Measurements from ENCODE around the gene CHD6.

The CHD6 gene

DNA sequence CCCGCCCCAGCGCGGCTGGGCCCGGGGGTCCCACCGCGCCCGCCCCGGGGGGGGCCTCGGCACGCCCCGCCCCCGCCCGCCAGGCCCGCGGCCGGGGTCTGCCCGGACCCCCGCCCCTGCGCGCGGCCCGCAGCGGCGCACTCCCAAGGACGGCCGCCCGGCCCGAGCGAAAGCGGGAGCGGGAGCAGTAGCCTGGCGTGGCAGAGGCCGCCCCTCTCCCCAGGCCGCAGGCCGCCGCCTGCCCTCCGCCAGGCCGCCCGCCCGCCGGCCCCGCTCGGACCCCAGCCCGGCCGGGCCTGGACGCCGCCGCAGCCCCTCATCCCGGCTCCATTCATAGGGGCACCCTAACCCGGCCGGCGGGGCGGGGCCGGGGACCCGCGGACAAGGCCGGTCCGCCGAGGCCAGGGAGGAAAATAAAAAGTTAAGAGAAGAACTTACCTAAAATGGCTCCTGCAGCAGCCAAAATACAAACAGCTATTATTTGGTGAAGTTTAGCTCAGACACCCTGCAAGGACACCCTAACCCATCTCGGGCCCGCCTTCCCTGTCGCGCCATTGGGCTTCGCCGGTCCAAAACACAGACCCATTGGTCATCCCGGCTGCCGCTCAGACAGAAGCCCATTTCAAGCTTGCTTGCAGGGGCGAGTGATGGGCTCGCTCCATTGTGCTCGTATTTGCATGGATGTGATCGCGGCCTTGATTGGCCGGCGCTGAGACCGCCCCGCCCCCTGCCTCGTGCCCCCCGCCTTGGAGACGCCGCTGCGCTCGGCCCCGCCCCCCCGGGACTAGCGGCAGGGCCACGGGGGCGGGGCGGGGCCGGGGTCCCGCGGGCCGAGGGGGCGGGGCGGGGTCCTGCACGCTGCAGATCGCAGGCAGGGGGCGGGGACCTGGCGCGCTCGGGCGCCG lies at the start of gene CHD6:
TSS of gene CHD6 (minus strand) at position 476 of the 905 bp plus-strand sequence. CDS start 67,040 bp downstream, outside the sequence.
- DNase-seq (ENCODE audit: low read depth): peak; percentile 97

GRCh38 chr20:41664584-41664983 lies 46.4 kb upstream of the CHD6 start:
- no peak for DNase-seq (ENCODE audit: low read depth)

DNA sequence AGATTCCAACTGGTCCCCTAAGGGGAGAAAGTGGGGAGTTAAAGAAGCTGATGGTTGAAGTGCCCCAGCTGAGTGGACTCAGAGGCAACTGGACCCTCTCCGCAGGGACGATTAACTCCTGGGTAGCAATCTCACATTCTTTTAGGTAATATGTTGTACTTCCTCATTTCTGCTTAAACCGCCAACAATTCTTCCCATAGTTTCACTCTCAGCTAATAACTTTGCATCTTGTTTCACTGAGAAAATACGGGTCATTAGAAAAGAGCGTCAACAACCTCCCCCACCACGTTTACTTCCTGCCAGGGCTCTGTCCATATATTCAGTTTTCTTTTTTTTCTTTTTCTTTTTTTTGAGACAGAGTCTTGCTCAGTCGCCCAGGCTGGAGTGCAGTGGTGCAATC lies 39.5 kb upstream of the CHD6 start:
- no peak for DNase-seq (ENCODE audit: low read depth)

- DNase-seq (ENCODE audit: low read depth): no peak
These were observed 37.9 kb upstream of the CHD6 start for GRCh38 chr20:41655962-41656618.

GRCh38 chr20:41654884-41655283 lies 36.7 kb upstream of the CHD6 start:
- no peak for DNase-seq (ENCODE audit: low read depth)

DNA sequence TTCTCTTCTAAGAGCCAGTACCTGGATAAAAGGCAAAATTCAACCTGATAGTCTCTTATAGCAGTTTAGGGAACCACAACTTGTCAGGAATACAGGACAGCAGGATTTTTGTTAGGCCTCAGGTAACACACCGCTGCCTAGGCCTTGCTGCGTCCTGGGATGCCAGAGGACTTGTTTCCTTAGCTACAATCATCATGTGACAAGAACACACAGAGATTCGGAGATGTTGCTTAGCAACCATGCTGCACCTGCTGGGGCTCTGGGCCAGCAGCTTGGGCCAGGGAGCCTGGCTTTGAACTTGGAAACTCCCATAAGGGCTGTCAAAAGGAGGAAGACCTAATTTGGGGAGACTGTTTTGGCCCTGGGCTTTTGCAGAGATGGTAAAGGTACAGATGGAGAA lies 36.1 kb upstream of the CHD6 start:
- no peak for DNase-seq (ENCODE audit: low read depth)

GRCh38 chr20:41650231-41650948 lies 32.2 kb upstream of the CHD6 start:
- DNase-seq (ENCODE audit: low read depth): no peak

- DNase-seq (ENCODE audit: low read depth): no peak
These were observed 31.3 kb upstream of the CHD6 start for GRCh38 chr20:41649489-41649888.

- DNase-seq (ENCODE audit: low read depth): no peak
These were observed 27.2 kb upstream of the CHD6 start for GRCh38 chr20:41645372-41645771.

GRCh38 chr20:41643504-41643938 lies 25.3 kb upstream of the CHD6 start:
- no peak for DNase-seq (ENCODE audit: low read depth)

DNA sequence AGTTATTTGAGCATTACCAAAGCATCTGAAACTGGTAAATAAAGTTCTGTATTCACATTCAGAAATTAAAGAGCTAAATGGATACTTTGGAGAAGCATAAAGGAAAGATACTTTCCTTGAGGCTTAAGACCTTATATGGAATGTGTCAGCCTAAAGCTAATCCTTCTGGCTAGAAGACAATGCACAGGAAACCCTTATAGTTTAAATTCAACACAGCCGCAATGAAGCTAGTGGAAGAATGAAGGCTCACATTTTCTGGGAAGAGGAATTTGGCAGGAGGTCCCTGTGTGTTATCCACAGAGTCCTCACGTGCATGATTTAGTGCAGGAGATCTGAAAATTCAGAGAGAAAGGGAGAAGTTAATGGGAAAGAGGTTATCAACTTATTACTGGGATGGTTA lies 21.5 kb upstream of the CHD6 start:
- no peak for DNase-seq (ENCODE audit: low read depth)

DNA sequence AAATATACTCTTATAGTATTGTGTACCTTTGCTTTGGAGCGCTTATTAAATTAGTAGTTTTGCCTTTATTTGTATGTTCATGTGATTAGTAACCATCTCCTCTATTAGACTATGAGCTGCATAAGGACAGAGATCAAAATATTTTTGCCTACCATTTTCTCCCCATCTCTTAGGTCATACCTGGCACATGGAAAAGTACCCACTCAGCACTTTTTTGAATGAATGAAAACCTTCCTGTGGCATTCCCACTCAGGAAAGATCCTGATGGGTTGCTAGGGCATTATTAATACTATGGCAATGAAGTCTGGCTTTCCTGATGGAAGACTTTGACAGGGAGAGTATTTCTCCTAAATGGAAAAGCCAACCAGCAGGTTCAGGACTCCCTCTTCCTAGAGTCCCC lies 20.3 kb upstream of the CHD6 start:
- DNase-seq (ENCODE audit: low read depth): no peak

DNA sequence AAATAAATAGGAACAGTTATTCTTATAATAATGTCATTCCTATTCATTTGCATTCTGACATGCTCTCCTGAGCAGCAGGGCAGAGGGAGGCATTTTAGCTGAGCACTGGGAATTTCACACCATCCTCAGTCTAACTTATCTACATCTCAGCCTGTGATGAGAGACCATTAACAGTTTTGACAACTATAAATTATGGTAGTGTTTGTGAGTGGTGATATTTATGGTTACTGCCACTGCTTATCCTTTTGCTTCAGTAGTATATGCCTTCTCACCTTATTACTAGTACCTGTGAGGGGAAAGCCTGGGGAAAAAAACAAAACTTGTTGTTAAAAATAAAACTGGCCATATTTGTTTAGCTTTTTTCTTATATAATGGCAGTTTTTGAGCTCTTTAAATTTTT lies 17.0 kb upstream of the CHD6 start:
- no peak for DNase-seq (ENCODE audit: low read depth)

DNA sequence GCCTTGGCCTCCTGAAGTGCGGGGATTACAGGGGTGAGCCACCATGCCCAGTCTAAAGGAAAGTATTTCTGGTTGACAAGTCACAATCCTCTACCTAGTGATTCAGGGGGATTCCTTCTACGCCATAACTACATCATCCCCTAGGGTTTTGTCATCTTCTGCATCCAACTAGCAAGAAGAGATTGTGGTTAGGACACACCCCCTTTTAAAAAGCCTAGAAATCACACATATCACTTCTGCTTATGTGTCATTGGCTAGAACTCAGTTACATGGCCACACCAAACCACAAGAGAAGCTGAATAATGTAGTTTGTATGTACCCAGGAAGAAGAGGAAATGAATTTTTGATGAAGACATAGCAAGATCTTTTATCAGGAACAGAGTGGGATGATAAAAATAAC lies 14.7 kb upstream of the CHD6 start:
- no peak for DNase-seq (ENCODE audit: low read depth)

- no peak for DNase-seq (ENCODE audit: low read depth)
These were observed 13.6 kb upstream of the CHD6 start for GRCh38 chr20:41631826-41632225.

DNA sequence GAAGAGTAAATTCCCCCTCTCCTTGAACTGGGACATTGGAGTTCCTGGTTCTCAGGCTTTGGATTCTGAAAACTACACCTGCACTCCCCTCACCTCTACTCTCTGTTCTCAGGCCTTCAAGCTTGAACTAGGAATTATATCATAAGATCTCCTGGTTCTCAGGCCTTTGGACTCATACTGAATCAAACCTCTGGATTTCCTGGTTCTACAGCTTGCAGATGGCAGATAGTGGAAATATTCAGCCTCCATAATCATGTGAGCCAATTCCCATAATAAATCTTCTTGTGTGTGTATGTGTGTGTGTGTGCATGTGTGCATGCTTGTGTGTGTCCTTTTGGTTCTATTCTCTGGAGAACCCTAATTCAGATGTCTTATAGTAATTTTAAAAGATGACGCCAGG lies 12.7 kb upstream of the CHD6 start:
- no peak for DNase-seq (ENCODE audit: low read depth)

- DNase-seq (ENCODE audit: low read depth): no peak
These were observed 9.6 kb upstream of the CHD6 start for GRCh38 chr20:41627611-41628244.

GRCh38 chr20:41627001-41627495 lies 8.9 kb upstream of the CHD6 start:
- DNase-seq (ENCODE audit: low read depth): no peak

GRCh38 chr20:41623625-41624375 lies 5.6 kb upstream of the CHD6 start:
- no peak for DNase-seq (ENCODE audit: low read depth)

DNA sequence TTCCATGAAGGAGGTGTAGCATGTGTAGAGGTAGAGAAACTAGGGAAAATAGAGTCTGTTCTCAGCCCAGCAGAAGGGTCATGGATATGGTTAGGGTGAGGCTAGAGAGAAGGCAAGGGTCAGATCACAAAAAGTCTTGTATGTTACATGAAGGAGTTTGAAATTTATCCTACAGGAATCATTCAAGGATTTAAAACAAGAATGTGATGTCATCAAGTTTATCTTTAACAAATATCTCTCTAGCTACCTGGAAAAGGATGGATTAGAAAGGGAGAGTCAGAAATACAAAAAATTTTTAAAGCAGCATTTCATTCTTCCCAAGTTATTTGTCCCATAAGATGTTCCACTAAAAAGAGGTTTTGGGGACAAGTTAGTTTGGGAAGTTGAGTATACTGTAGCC lies 4.4 kb upstream of the CHD6 start:
- no peak for DNase-seq (ENCODE audit: low read depth)

DNA sequence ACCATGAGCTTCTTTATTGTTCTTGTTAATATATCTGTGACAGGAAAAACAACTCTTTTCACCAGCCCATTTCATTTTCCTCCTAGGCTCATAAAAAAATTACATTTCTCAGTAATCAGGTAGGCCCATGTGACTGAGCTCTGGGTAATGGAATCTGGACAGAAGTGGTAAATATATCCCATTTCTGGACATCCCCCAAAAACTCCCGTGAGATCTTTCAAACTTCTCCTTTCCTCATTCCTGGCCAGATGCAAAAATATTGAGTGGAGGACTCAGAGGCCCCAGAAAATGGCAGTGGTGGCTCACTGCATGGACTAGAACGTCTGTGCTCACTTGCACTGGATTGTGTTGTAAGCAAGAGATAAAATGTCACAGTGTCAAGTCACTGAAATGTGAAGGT lies 3.8 kb upstream of the CHD6 start:
- DNase-seq (ENCODE audit: low read depth): no peak

Measured in stimulated activated CD8-positive, alpha-beta memory T cell treated with anti-CD3 and anti-CD28 coated beads, Interleukin-12 subunit alpha, Interleukin-12 subunit beta, amount 100 ng/mL, for 1 hour (primary cell).